Osteoblast (primary cell): ENCODE results near the gene HPS4. TPM values are rescaled to one million over a fixed set of nuclear protein-coding genes. Genes with fewer than 3 reads are reported as not detected.

ENCODE experiments used
- DNase-seq: peaks from one replicate; pipeline ENCODE4 v3.0.0; 2011; ENCODE audit warnings: low spot score, mixed read lengths; ENCODE audit not compliant: insufficient read length; ENCODE audit errors: missing footprints
- H2AFZ ChIP-seq: 2 replicates; pipeline ENCODE4 v1.6.0; 2011; ENCODE audit warnings: mild to moderate bottlenecking, low read length
- H3K27ac ChIP-seq: 2 replicates; pipeline ENCODE4 v1.5.1; 2011; ENCODE audit warnings: mild to moderate bottlenecking, low read depth, low read length, moderate library complexity
- H3K27me3 ChIP-seq: 2 replicates; pipeline ENCODE4 v1.6.0; 2012; ENCODE audit warnings: mild to moderate bottlenecking, control low read depth, inconsistent platforms, low read length, moderate library complexity; ENCODE audit not compliant: insufficient read depth
- H3K36me3 ChIP-seq: 2 replicates; pipeline ENCODE4 v1.5.1; 2011; ENCODE audit warnings: mild to moderate bottlenecking, low read length, control low read depth, moderate library complexity; ENCODE audit not compliant: insufficient read depth
- H3K4me1 ChIP-seq: 2 replicates; pipeline ENCODE4 v1.5.1; 2011; ENCODE audit warnings: mild to moderate bottlenecking, low read length, control low read depth, moderate library complexity; ENCODE audit not compliant: insufficient read depth
- H3K4me2 ChIP-seq: 2 replicates; pipeline ENCODE4 v1.6.0; 2011; ENCODE audit warnings: mild to moderate bottlenecking, low read length; ENCODE audit not compliant: insufficient read depth
- H3K4me3 ChIP-seq: fragments of 200-600 bp; sonication (generic); 3 replicates; pipeline ENCODE4 v1.5.1; 2012; ENCODE audit warnings: mild to moderate bottlenecking, low read length, inconsistent platforms; ENCODE audit not compliant: insufficient read depth
- H3K79me2 ChIP-seq: 2 replicates; pipeline ENCODE4 v1.6.0; 2012; ENCODE audit warnings: mild to moderate bottlenecking, low read length, control low read depth, inconsistent platforms; ENCODE audit not compliant: insufficient read depth
- H3K9me3 ChIP-seq: 2 replicates; pipeline ENCODE4 v1.5.1; 2011; ENCODE audit warnings: low read depth, low read length, control low read depth
- H4K20me1 ChIP-seq: 2 replicates; pipeline ENCODE4 v1.6.0; 2012; ENCODE audit warnings: mild to moderate bottlenecking, low read length, control low read depth; ENCODE audit not compliant: insufficient read depth
- total RNA-seq: library from RNA; depleted of rRNA; stranded (reverse); fragments of >200 nt; gene quantifications from 2 replicates; pipeline ENCODE4 v1.2.3, GENCODE V29; 2012
- TF ChIP-seq, protein P1 (sequence below): IDR thresholded peaks from 2 replicates; pipeline ENCODE4 v1.5.1; 2011; ENCODE audit warnings: mild to moderate bottlenecking, low read depth, low read length, moderate library complexity; ENCODE audit errors: extremely low read depth

HPS4 gene
- total RNA-seq, 1 donor: 47.4 TPM

DNA sequence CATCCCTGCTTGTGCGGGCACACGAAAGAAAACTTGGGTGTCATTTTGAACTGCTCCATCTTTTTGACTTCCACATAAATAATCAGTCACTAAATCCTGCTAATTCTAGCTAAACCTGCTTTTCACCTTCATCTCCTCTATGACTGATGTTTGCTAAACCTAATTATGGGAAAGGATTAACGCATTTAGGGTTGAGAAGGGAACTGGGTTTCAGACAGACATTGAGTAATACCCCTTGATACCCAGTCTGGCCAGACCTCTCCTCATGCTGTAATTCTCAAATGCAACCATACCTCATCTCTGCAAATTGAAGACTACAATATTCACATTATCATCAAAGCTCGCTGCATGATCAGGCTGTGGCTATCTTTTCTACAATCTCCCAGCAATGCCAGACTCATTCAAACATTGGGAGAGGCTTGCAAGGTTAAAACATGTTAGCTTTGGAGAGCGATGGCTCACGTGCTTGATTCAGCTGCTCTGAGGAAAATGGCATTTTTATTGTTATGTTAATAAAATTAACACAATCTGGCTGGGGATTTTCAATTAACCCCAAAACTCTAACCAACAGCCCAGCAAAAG, 2.4 kb downstream of the HPS4 start:
- H3K36me3 ChIP-seq: no peaks in the 10 kb centered on the region
- no peaks in the 10 kb centered on the region for H3K9me3 ChIP-seq
- peaks cover 71% of the 10 kb centered on the region for H3K79me2 ChIP-seq
- H3K4me3 ChIP-seq: no peak overlapping the region
- peaks cover 40% of the 10 kb centered on the region for H3K4me1 ChIP-seq
- no peak overlapping the region for H3K27ac ChIP-seq
- TF ChIP-seq, protein P1, sequence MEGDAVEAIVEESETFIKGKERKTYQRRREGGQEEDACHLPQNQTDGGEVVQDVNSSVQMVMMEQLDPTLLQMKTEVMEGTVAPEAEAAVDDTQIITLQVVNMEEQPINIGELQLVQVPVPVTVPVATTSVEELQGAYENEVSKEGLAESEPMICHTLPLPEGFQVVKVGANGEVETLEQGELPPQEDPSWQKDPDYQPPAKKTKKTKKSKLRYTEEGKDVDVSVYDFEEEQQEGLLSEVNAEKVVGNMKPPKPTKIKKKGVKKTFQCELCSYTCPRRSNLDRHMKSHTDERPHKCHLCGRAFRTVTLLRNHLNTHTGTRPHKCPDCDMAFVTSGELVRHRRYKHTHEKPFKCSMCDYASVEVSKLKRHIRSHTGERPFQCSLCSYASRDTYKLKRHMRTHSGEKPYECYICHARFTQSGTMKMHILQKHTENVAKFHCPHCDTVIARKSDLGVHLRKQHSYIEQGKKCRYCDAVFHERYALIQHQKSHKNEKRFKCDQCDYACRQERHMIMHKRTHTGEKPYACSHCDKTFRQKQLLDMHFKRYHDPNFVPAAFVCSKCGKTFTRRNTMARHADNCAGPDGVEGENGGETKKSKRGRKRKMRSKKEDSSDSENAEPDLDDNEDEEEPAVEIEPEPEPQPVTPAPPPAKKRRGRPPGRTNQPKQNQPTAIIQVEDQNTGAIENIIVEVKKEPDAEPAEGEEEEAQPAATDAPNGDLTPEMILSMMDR: no peak
- H4K20me1 ChIP-seq: no peaks in the 10 kb centered on the region
- no peak overlapping the region for H3K4me2 ChIP-seq
- H2AFZ ChIP-seq: no peak overlapping the region
- DNase-seq: no peak
- H3K27me3 ChIP-seq: no peaks in the 10 kb centered on the region

DNA sequence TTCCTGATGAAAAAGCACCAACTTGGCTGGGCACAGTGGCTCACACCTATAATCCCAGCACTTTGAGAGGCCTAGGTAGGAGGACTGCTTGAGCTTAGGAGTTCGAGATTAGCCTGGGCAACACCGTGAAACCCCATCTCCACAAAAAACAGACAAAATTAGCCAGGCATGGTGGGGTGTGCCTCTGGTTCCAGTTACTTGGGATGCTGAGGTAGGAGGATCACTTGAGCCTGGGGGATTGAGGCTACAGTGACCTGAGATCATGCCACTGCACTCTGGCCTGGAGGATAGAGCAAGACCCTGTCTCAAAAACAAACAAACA, 3.0 kb downstream of the HPS4 start:
- no peak overlapping the region for H3K4me3 ChIP-seq
- no peak overlapping the region for H3K27ac ChIP-seq
- no peak overlapping the region for H2AFZ ChIP-seq
- H3K9me3 ChIP-seq: no peaks in the 10 kb centered on the region
- H3K27me3 ChIP-seq: no peaks in the 10 kb centered on the region
- H3K4me2 ChIP-seq: peak overlapping the region; percentile 83
- DNase-seq: no peak
- H3K36me3 ChIP-seq: peaks cover 4% of the 10 kb centered on the region
- TF ChIP-seq, protein P1: no peak
- peaks cover 40% of the 10 kb centered on the region for H3K4me1 ChIP-seq
- peaks cover 65% of the 10 kb centered on the region for H3K79me2 ChIP-seq
- H4K20me1 ChIP-seq: no peaks in the 10 kb centered on the region

DNA sequence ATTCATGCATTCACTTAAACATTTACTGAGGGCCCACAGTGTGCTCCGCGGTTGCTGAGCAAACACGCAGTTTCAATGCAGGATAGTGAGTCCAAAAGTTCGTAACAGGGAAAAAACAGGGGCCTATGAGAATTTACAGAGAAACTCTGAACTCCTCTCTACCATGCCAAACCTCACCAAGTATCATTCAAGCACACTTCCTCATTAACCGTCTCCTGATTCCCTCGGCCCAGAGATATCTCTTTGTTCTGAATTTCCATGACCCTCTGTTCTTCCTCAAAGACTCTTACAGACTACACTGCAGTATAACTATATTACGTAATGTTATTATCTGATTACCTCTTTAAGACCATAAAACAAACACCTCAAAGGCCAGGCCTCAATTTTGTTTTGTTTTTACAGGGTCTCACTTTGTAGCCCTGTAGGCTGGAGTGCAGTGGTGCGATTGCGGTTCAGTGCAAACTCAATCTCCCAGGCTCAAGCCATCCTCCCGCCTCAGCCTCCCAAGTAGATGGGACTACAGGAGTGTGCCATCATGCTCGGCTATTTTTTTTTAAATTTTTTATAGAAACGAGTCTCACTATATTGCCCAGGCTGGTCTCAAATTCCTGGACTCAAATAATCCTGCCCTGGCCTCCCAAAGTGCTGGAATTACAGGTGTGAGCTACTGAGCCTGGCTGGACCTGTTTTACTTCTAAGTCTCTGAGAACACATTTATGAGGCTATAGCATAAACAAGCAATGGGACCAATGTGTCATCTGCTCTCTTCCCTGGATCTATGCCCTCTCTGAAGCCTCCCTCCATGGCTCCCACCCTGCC, 3.6 kb downstream of the HPS4 start:
- Histone ChIP-seq H3K27ac (peak overlapping the region; percentile 41), H4K20me1 (no peaks in the 10 kb centered on the region), H3K36me3 (peaks cover 4% of the 10 kb centered on the region), H3K4me1 (peaks cover 39% of the 10 kb centered on the region), H3K27me3 (no peaks in the 10 kb centered on the region), H2AFZ (peak overlapping the region; percentile 82), H3K79me2 (peaks cover 65% of the 10 kb centered on the region), H3K9me3 (no peaks in the 10 kb centered on the region), H3K4me3 (peak overlapping the region; percentile 58), H3K4me2 (peak overlapping the region; percentile 83)
- TF ChIP-seq, protein P1: no peak
- no peak for DNase-seq

DNA sequence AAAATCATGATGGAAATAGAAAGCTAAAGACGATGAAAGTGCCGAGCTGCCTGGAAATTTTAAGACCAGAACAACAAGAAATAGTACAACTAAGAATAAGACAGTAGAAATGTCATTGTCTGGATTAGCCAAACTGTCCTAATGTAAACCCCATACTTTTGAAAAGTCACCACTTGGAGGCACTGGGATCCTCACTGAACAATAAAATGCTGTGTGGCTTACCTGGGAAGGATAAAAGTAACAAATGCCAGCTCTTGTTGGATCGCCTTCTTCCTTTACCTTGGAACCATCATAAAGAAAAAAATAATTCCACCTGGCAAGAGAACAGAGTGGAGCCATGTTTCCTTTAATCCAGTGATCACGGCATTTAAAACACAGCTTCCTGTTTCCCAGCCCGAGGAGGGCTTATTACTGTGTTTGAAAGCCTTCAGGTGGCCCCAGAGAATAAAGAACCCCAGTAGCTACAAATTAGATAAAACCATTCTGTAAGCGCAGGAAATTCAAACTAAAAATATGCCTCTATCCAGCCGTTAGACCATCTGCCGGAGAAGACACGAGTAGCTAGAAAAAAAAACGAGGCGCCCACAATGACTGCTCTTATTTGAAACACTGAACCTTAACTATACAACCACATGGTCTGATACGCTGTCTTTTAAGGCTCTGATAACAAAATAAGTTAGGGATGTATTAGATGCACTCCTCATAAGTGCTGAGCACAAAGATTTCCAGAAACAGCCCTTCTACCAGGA, 4.4 kb downstream of the HPS4 start:
- Histone ChIP-seq H2AFZ (peak overlapping the region; percentile 82), H3K79me2 (peaks cover 61% of the 10 kb centered on the region), H3K4me2 (peak overlapping the region; percentile 83)

More for the DNA sequence above, 4.4 kb downstream of the HPS4 start:
- no peaks in the 10 kb centered on the region for H4K20me1 ChIP-seq
- H3K4me3 ChIP-seq: peak overlapping the region; percentile 58
- no peaks in the 10 kb centered on the region for H3K27me3 ChIP-seq
- peaks cover 4% of the 10 kb centered on the region for H3K36me3 ChIP-seq
- TF ChIP-seq, protein P1: no peak
- H3K4me1 ChIP-seq: peaks cover 31% of the 10 kb centered on the region
- H3K27ac ChIP-seq: peak overlapping the region; percentile 41
- no peak for DNase-seq
- H3K9me3 ChIP-seq: no peaks in the 10 kb centered on the region
